ENCODE data around the gene IL11.

The IL11 gene

DNA sequence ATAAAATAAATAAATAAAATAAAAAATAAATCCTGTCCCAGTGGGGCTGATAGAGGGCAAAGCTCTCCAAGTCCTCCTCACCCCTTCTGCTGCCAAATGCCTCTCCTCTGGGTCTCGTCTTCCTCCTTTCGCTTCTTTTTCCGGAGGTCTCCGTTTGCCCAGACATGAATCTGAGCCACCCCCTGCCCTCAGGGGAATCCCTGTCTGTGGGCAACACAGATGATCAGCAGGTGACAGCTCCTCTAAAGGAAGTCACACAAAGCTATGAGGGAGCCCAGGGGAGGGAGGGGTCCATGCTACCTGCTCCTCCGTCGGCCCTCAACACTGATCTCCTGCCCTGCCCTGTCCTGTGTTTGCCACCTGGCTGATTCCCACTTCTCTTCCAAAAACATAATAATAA lies 45.6 kb downstream of the IL11 start:
- DNase-seq (ENCODE audit: low spot score) = no peak

GRCh38 chr19:55322204-55322885 lies 47.9 kb downstream of the IL11 start:
- DNase-seq (ENCODE audit: low spot score) = no peak

- DNase-seq (ENCODE audit: low spot score) = no peak
Measured at GRCh38 chr19:55321466-55322137, 48.7 kb downstream of the IL11 start.

DNA sequence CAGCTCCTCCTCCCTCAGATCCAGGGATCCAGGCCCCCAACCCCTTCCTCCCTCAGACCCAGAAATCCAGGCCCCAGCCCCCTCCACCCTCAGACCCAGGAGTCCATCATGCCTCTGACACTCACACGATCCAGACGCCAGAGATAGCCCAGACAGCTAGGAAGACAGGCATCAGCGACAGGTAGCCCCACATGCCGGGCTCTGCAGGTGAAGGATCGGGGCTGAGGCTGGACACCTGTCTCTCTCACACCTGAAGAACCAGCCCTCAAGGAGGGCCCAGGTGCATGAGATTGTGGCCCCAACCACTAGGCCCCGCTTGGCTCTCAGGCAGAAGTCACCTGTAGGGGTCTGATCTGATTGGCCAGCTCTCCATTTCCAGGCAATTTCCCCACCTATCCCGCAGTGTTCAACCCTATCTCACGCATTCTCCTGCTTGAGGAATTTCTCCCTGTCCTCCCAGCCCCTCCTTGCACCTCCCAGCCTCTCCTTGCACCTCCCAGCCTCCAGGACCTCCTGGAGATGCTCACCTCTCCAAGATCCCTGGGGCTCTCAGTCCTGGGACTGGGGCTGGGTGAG lies 49.3 kb downstream of the IL11 start:
- DNase-seq (ENCODE audit: low spot score) = no peak

GRCh38 chr19:55319785-55320184 lies 50.5 kb downstream of the IL11 start:
- no peak for DNase-seq (ENCODE audit: low spot score)

DNA sequence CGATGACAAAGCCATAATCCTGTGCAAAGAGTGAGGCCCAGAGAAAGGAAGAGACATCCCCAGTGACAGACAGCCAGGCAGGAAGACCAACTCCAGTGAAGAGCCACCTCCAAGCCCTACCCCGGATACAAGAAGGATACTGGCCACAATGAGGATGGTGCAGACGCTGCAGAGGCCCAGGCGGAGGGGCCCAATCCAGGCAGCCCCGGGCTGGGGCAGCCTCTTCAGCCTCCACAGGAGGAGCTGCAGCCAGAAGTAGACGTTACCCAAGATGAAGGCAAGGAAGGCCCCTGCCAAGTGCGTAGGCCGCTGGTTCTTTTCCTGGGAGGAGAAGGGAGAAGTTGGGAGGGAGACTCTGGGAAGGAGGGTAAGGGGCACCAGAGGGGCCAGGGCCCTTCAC lies 53.6 kb downstream of the IL11 start:
- DNase-seq (ENCODE audit: low spot score) = no peak

DNA sequence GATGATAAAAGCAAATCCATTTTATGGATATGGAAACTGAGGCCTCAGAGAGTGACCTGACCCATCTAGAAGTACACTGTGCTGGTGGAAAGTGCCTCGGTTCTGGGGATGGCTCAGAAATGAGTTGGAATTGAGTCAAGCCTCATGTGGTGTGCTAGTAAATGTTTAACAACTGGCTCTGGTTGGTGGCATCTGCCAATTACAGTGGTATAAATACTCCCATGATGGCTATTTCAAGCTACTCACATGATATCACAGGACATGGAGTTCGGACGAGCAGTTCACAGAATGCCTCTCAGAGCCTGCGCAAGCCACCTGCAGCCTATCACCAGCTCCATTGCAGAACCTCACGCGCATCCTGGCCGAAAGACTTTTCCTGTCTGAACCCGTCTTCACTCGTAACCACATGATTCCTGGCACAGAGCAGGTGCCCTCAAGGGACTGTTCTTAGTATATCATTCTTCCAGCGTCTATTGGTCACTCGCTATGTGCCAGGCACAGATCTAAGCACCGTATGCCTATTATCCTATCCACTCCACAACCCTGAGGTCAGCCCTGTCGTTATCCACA lies 54.2 kb downstream of the IL11 start:
- DNase-seq (ENCODE audit: low spot score) = no peak

DNA sequence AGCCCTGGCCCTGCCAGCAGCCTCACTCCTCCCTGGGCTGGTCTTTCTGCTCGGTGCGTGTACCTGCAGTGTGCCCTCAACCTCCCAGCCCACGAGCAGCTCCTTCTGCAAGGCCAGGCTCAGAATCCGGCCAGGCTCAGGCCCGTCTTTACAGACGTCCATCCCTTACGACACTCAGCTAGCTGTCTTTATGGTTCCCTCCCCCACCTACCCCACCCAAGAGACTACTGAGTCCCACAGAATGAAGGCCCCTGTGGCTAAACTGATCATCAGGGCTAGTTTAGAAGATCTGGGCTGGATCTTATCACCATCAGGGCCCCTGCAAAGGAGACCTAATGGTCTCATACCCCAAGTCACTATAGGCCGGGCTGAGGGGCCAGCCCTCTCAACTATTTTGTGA lies 55.9 kb downstream of the IL11 start:
- no peak for DNase-seq (ENCODE audit: low spot score)
